HCT116 (cell line): ENCODE results near the gene YBX2. TPM values are rescaled to one million over a fixed set of nuclear protein-coding genes. Genes with fewer than 3 reads are reported as not detected.

ENCODE experiments used
- ATAC-seq: fragments of 200-7000 bp; cut with Tn5 transposase; 2 replicates; pipeline ENCODE4 v1.9.1; 2020; ENCODE audit warnings: mild to moderate bottlenecking, moderate library complexity
- BruUV-seq: library from RNA; stranded (reverse); fragments of 400-500 nt; replicated peaks from 2 replicates; lab custom pipeline; 2021; lab: Mats Ljungman, UMichigan
- CTCF ChIA-PET: fragments of 300-600 bp; sonication (Branson Sonifier 250); formaldehyde crosslinking; loops from one replicate; lab custom pipeline; 2021; ENCODE audit warnings: antibody characterized with exemption; lab: Charles Lee
- POLR2A ChIA-PET: fragments of 300-600, 350-600 bp; sonication (Branson Sonifier 250); formaldehyde crosslinking; loops from one replicate; lab custom pipeline; 2021; ENCODE audit warnings: antibody characterized with exemption; lab: Charles Lee
- RAD21 ChIA-PET, 2 experiments: fragments of 300-600 bp; sonication (Branson Sonifier 250); formaldehyde crosslinking; loops; one replicate each; lab custom pipeline; 2023; ENCODE audit warnings: low total read pairs in 2 of 2; ENCODE audit not compliant: uncharacterized antibody in 2 of 2, unreplicated experiment in 2 of 2, low non-redundant PET in 1 of 2; lab: Charles Lee
- DNase-seq: peaks from one replicate; pipeline ENCODE4 v3.0.0-alpha.2; 2010; ENCODE audit warnings: low read depth, low spot score
- H2AFZ ChIP-seq: fragments of 200-600 bp; shearing (Covaris generic), sonication (generic); 2 replicates; pipeline ENCODE4 v1.6.1; 2017; ENCODE audit warnings: low read depth, mixed run types, mixed read lengths, antibody characterized with exemption, low read length; ENCODE audit not compliant: poor library complexity, severe bottlenecking
- H3K27ac ChIP-seq: 2 replicates; pipeline ENCODE4 v1.5.1; 2012; ENCODE audit warnings: low read depth, low read length
- H3K27me3 ChIP-seq: fragments of 200-600 bp; sonication (generic); 2 replicates; pipeline ENCODE4 v1.6.1; 2016; ENCODE audit warnings: mixed run types, low read length, mixed read lengths; ENCODE audit not compliant: insufficient read depth
- H3K36me3 ChIP-seq, 2 experiments: fragments of 200-500 bp in 1 of 2; fragments of 200-600 bp in 1 of 2; sonication (Bioruptor generic) in 1 of 2; sonication (generic) in 1 of 2; 2 replicates each; pipeline versions ENCODE4 v1.5.1 to v1.6.1; 2014 to 2016; ENCODE audit warnings: low read length in 2 of 2, inconsistent platforms in 1 of 2, mixed read lengths in 1 of 2, mixed run types in 1 of 2; ENCODE audit not compliant: insufficient read depth in 2 of 2, control insufficient read depth in 1 of 2
- H3K4me1 ChIP-seq, 2 experiments: fragments of 200-600 bp in 1 of 2; sonication (generic) in 1 of 2; 2 replicates each; pipeline versions ENCODE4 v1.5.1 to v1.6.1; 2012 to 2017; ENCODE audit warnings: low read length in 2 of 2, inconsistent platforms in 1 of 2, mild to moderate bottlenecking in 1 of 2, mixed read lengths in 1 of 2, mixed run types in 1 of 2, moderate library complexity in 1 of 2; ENCODE audit not compliant: insufficient read depth in 2 of 2, control insufficient read depth in 1 of 2
- H3K4me2 ChIP-seq: fragments of 200-600 bp; sonication (generic); 2 replicates; pipeline ENCODE4 v1.6.1; 2017; ENCODE audit warnings: mixed run types, low read length, mixed read lengths
- H3K4me3 ChIP-seq, 2 experiments: fragments of 200-600 bp in 1 of 2; sonication (generic) in 1 of 2; replicated peaks in 1 of 2; 2 replicates each; pipeline ENCODE4 v1.5.1; 2011 to 2016; ENCODE audit warnings: low read length in 2 of 2, control low read depth in 1 of 2, low read depth in 1 of 2, mild to moderate bottlenecking in 1 of 2, mixed read lengths in 1 of 2, mixed run types in 1 of 2
- H3K79me2 ChIP-seq: fragments of 200-600 bp; sonication (generic); 2 replicates; pipeline ENCODE4 v1.6.1; 2017; ENCODE audit warnings: mild to moderate bottlenecking, mixed run types, low read length, moderate library complexity, mixed read lengths; ENCODE audit not compliant: insufficient read depth
- H3K9ac ChIP-seq: fragments of 200-600 bp; sonication (generic); 2 replicates; pipeline ENCODE4 v1.6.1; 2016; ENCODE audit warnings: low read length, mixed read lengths
- H3K9me2 ChIP-seq: fragments of 200-600 bp; sonication (generic), shearing (Covaris generic); 2 replicates; pipeline ENCODE4 v1.6.1; 2017; ENCODE audit warnings: mixed run types, mild to moderate bottlenecking, moderate library complexity; ENCODE audit not compliant: insufficient read depth
- H3K9me3 ChIP-seq, 2 experiments: fragments of 200-500 bp in 1 of 2; fragments of 200-600 bp in 1 of 2; sonication (Bioruptor generic) in 1 of 2; sonication (generic) in 1 of 2; 2 replicates each; pipeline ENCODE4 v1.6.1; 2014 to 2017; ENCODE audit warnings: low read length in 2 of 2, mixed read lengths in 2 of 2, inconsistent platforms in 1 of 2, low read depth in 1 of 2, mild to moderate bottlenecking in 1 of 2, mixed run types in 1 of 2, moderate library complexity in 1 of 2; ENCODE audit not compliant: control insufficient read depth in 1 of 2, insufficient read depth in 1 of 2
- H4K20me1 ChIP-seq: fragments of 200-600 bp; sonication (generic), shearing (Covaris generic); 2 replicates; pipeline ENCODE4 v1.6.1; 2017; ENCODE audit warnings: mixed run types, mild to moderate bottlenecking, moderate library complexity; ENCODE audit not compliant: insufficient read depth
- CBX3 ChIP-seq: IDR thresholded peaks from 2 replicates; pipeline ENCODE4 v1.6.1; 2012; ENCODE audit warnings: low read depth
- ELF1 ChIP-seq: IDR thresholded peaks from 2 replicates; pipeline ENCODE4 v1.6.1; 2012; ENCODE audit warnings: low read depth, borderline replicate concordance
- MAX ChIP-seq: IDR thresholded peaks from 2 replicates; pipeline ENCODE4 v1.6.1; 2012
- POLR2A ChIP-seq: IDR thresholded peaks from 2 replicates; pipeline ENCODE4 v1.7.0; 2011; ENCODE audit warnings: borderline replicate concordance; ENCODE audit not compliant: insufficient read depth, insufficient read length; ENCODE audit errors: extremely low read depth
- RAD21 ChIP-seq: IDR thresholded peaks from 2 replicates; pipeline ENCODE4 v1.6.1; 2012; ENCODE audit warnings: low read depth, mild to moderate bottlenecking
- REST ChIP-seq: IDR thresholded peaks from 2 replicates; pipeline ENCODE4 v1.6.1; 2012; ENCODE audit warnings: low read depth
- SP1 ChIP-seq: IDR thresholded peaks from 2 replicates; pipeline ENCODE4 v1.6.1; 2012; ENCODE audit warnings: low read depth
- TCF7L2 ChIP-seq: IDR thresholded peaks from 2 replicates; pipeline ENCODE4 v1.7.0; 2011; ENCODE audit warnings: borderline replicate concordance, inconsistent platforms; ENCODE audit not compliant: insufficient read depth, insufficient read length; ENCODE audit errors: extremely low read depth
- intact Hi-C: fragments of 100-400 bp; cut with micrococcal nuclease; formaldehyde crosslinking; loops from 2 replicates; pipeline ENCODE4 v1.10.0; 2022
- total RNA-seq: library from RNA; stranded (reverse); gene quantifications from one replicate; pipeline ENCODE4 v1.2.1, GENCODE V29; 2021; ENCODE audit not compliant: unreplicated experiment

Gene YBX2
- total RNA-seq, 1 experiment from 2014 or later, result 2.3 TPM

GRCh38 chr17:7330638-7331015, 36.2 kb upstream of the YBX2 start:
- intact Hi-C loops, result no loop called here
- peaks cover 3 to 29% of the 10 kb centered on the region in 2 experiments; a peak in 3 of 4 replicates for H3K4me1 ChIP-seq
- H3K27me3 ChIP-seq, result no peaks in the 10 kb centered on the region
- peak overlapping the region; percentile 38 for H3K27ac ChIP-seq
- H3K9me2 ChIP-seq, result no peaks in the 10 kb centered on the region
- ATAC-seq (no peak), DNase-seq (no peak)
- no peak overlapping the region for H2AFZ ChIP-seq
- peaks cover 0 to 6% of the 10 kb centered on the region in 2 experiments; a peak in 2 of 4 replicates for H3K36me3 ChIP-seq
- no peak overlapping the region; a peak in 1 of 4 replicates for H3K4me3 ChIP-seq
- peaks cover 20% of the 10 kb centered on the region; the same call in 1 of the 2 replicates for H3K79me2 ChIP-seq
- TF ChIP-seq SP1, result no peak
- no peak for TF ChIP-seq RAD21
- no peak for TF ChIP-seq CBX3
- TF ChIP-seq TCF7L2, result no peak
- TF ChIP-seq POLR2A, result no peak
- TF ChIP-seq ELF1, result no peak
- TF ChIP-seq REST, result no peak
- TF ChIP-seq MAX, result no peak
- no peaks in the 10 kb centered on the region for H4K20me1 ChIP-seq
- CTCF ChIA-PET, result no interaction called here
- BruUV-seq, result no TSS peak
- RAD21 ChIA-PET, result no interaction called here
- H3K9me3 ChIP-seq, result no peaks in the 10 kb centered on the region
- peak overlapping the region; percentile 93; the same call in 1 of the 2 replicates for H3K9ac ChIP-seq
- H3K4me2 ChIP-seq, result peak overlapping the region; percentile 77
- POLR2A ChIA-PET, result interaction anchor here (1.5 to 2.0 kb wide), 3 partner anchors 14 to 17 kb away, joined by 4 to 11 read pairs (median 5); no protein-coding TSS in a partner anchor
